NOMO-1 (cell line): ENCODE measurements around the gene POLD3.
"Not testable (repeated sequence)": the region's sequence is repeated elsewhere in the genome, so short reads cannot be mapped to it uniquely, and the experiment has no call there.

Source experiments
- DNase-seq, 2 experiments: peaks; one replicate each; lab custom pipeline; 2025; ENCODE audit not compliant: unreplicated experiment in 2 of 2; lab: John Stamatoyannopoulos, UW

The POLD3 gene

DNA sequence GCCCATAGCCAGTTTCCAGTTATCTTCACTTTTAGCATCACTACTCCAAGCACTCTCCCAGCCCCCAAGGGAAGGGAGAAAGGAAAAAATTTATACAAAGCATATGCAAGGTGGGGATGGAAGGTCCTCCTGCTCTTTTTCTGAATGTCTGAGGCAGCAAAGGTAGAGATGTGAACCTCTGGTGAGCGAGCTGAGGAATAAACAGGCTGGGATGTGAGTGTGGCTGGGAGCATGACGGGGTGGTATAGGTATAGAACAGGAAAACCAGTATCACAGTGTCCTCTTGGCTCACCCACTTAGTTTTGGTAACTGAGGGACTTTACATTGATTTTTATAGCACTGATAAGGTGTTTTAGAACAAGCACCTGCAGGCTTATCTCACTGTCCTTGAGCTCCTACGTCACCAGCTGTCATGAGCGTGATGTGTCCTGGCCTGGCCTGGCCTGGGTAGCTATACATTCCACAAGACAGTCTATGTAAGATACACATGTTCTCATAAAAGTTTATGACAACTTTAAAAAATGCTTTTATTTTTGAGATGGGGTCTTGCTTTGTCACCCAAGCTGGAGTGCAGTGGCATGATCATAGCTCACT is 10.3 kb upstream of the POLD3 start:
- no peak for DNase-seq

DNA sequence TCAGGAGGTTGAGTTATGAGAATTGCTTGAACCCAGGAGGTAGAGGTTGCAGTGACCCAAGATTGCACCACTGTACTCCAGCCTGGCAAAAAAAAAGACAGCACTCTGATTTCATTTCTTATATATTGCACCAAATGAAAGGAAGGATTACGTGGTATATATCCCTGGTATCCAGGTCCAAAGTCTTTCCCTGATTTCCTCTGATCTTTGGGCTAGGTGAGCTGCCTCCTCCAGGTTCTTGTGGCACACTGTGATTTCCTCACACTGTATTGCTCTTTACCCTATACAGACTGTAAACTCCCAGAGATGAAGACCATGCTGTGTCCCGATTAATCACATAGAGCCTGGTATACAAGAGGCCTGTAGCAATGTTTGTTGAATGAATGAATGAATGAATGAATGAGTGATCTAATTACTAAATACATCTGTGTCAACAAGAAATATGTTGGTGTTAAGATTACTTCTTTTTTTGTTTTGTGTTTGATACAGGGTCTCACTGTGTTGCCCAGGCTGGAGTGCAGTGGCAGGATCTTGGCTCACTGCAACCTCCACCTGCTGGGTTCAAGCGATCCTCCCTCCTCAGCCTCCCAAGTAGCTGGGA is 9.3 kb upstream of the POLD3 start:
- no peak for DNase-seq

DNA sequence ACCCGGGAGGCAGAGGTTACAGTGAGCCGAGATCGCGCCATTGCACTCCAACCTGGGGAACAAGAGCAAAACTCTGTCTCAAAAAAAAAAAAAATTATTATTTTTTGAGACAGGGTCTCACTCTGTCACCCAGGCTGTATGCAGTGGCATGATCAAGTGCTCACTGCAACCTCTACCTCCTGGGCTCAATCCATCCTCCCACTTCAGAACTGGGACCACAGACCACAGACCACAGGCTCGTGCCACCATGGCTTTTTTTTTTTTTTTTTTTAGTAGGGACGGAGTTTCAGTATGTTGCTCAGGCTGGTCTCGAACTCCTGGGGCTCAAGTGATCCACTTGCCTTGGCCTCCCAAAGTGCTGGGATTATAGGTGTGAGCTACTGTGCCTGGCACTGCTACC is 1.9 kb upstream of the POLD3 start:
- DNase-seq, result not testable (repeated sequence)

DNA sequence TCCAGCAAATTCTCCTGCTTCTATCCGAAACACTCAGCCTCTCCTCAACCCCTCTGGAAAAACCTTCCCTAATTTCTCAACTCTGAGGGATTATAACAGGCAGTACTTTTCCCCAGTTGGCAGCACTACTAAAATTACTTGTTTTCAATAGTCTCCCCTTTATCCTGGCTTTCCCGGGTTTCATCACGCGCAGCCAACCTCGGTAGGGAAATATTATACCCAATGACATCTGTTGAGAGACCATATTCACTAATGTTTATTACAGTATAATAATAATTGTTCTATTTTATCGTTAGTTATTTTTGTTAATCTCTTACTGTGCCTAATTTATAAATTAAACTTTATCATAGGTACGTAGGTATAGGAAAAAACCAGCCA is 330 bp upstream of the POLD3 start:
- no peak for DNase-seq

DNA sequence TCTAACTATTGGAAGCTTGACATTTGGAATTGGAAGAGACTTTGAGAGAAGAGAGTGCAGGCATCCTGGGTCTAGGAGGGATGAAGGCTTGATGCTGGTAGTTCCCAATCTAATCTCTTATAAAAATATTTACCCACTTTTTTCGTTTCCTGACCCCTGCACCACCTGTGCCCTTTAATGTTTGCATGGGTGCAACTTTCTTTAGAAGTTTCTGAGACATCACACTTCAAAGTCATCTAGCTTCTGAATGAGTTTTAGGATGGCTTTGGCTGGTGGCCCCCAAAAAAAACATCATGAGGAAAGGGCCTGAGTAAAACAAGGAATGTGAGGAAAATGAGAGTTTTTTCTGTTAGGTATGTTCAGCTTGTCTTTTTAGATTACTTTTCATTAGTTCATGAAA is 1.1 kb downstream of the POLD3 start:
- no peak for DNase-seq

DNA sequence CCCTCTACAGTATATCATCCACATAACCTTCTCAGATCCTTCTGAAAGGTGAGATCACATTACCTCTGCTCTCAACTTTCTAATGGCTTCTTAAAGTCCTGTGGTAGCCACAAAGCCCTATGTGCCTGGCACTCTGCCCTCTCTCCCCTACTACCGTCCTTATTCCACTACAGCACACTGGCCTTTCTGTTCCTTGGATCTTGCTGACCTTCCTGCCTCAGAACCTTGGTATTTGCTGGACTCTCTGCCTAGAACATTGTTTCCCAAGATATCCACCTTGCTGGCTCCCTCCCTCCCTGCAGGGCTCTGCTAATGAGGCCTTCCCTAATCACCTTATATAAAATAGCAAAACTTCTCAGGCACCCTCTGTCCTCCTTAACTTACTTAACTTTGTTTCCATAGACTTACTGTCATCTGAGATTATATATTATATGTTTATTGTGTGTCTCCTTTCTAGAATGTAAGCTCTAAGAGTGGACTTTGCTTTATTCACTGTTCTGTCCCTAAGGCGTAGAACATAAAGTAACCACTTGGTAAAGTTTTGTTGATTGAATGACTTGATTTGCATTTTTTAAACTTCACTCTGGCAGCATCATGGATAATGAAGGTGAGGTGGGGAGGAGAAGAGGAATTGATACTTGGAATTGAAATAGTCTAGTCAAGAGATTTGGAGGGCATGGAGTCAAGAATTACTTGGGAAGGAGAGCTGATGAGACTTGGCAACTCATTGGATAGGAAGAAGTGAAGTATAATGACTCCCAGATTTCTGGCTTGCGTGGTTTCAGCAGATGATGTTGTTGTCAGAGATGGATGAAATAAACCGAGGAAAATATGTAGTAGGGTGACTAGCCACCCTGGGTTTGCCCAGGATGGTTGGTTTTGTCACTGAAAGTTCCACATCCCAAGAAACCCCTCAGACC is 10.5 kb downstream of the POLD3 start:
- DNase-seq, result no peak

DNA sequence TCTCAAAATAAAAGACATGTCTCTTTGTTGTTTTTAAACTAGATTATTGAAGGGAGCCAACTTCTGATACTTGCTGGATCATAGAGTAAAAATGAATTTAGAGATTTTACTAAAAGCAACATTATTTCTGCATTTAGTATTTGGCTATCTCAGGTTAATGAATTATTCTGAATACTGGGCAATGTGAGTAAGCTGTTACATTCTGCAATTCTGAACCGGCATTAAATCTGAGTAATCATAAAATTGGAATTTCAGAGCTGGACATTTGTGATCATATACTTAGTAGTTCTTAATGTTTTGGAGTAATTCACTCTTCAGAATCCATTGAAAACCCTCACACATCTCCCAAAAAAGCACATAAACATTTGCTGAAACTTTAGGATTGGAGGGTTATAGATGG is 11.5 kb downstream of the POLD3 start:
- no peak for DNase-seq

DNA sequence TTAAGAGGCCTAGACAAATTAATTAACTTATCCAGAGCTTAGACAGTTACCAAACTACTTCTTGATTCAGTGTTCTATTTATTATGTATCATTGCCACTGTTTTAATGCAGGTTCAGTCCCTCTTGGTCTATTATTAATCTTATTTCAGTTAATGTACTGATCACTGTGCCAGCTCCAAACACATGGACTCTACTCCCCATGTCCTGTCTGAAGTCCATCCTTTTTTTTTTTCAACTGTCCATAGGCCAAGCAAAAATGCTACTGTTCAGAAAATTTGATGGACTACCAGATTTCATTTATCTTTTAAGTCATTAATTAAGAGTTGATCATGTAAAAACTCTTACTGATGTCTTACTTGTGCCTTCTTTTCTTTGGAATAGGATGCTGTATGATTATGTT is 11.9 kb downstream of the POLD3 start:
- DNase-seq, result no peak

DNA sequence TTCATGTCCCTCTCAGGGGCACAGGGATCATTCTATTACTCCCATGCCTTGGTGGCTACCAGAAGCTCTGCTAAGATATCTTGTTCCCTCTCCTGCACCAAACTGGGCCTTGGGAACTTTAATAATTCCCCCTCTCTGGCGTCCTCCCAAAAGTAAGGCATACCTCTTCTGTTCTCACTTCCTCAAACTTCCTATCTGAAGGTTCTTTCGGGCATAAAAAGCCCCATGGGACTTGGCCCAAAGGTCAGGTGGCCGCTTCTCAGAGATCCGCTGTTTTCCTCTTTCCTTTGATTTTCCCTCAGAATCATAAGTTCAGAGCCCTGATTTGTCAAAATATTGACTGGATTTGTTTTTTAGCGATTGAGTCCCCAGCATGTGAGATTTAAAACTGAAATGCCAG is 13.0 kb downstream of the POLD3 start:
- DNase-seq, result no peak

DNA sequence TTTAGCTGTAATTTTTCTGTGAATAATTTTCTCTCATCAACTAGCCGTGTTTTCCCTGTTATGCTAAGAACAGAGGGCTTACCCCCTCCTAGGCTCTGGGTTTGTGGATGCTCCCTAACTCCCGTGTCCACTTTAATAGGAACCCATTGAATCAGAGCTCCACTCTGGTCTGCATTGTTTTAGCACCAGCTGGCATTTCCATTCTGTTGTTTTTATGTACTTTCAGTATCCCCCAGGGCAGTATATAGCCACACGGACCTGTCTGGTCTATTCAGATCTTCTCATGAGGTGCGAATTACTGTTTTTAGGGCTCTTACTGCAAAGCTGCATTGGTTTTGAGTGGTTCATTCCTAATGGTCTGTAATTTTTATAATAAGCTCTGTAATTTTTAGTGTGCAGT is 16.0 kb downstream of the POLD3 start:
- DNase-seq, result no peak

DNA sequence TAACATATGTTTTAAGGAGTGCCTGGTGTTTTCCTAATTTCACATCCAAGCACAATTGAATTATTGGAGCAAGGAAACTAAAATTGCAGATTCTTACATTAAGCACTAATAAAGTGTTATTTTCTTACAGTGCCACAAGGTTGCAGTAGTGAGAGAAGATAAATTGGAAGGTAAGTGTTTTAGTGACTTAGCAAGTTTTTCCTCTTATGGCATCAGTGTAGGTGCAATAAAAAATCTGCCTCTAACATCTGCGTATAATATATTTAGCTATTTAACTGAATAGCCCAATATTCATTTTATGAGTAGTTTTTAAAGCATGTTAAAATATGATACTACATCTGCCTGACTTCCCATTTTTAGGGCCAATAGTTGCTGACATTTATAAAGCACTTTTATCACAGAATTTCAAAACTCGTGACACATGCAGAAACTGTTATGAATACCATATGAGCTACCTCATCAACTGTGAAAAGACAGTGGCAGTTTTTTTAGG is 19.0 kb downstream of the POLD3 start:
- DNase-seq, result peak in 1 of 2 experiments; percentile 6

DNA sequence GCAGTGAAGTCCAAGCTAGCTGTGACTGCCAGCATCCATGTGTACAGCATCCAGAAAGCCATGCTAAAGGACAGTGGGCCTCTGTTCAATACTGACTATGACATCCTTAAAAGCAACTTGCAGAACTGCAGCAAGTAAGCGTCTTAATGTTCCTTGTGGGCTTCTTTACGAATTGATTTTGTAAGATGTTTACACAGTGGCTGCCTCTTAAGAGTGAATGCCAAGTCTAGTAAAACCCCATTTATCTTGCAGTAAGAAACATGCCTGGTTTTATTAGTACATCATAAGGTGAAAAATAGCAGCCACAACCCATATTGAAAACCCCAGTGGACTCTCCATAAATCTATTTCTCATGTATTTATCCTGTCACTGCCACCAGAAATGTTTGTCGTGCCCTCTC is 20.5 kb downstream of the POLD3 start:
- no peak for DNase-seq

DNA sequence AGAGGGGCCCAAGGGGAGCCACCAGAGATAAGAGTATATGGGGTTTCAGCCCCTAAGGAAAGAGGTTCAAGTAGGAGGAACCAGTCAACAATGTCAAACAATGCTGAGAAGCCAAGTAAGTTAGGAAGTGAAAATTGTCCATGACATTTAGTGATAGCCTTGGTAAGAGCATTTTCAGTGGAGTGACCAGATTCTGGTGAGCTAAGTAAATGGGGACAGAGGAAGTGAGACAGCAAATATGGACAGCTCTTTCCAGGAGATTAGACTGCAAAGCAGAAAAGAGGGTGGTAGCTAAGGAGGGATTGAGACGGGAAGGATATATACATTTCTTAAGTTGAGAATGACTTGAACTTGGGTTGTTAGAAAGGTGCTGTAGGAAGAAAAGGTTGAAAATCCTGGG is 22.9 kb downstream of the POLD3 start:
- no peak for DNase-seq

DNA sequence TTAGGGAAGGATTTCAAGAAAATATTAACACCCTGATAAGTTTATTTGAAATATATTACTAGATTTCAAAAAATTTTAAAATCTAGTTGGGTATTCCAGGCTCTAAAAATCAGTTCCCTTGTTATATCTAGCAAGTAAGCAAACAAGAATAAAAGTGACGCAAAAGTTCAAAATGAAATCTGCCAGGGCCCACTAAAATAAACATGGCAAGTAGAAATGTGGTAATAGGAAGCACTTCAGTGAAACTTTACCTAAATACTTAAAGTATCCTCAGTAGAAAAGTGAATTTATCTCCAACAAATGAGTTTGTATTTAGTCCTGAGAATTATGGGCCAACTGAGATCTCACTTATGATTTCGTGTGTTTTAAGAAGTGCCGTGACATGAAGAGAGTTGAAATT is 23.6 kb downstream of the POLD3 start:
- DNase-seq, result no peak

DNA sequence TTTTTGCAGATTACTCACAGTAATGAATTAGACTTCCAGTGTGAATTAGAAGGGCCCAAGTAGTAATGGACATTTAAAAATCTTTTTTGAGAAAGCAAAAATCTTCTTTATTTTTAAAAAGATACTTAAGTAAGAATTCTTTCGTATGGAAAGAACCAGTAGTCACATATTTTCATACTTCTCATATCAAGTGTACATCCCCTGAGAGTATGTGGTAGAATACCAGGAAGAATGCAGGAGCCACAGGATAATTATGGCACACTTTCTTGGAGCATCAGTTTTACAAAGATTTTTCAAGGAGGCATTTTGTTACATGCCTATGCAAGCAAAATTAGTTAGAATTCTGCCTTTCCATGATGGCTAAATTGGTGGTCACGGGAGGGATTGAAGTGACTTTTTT is 28.1 kb downstream of the POLD3 start:
- no peak for DNase-seq

DNA sequence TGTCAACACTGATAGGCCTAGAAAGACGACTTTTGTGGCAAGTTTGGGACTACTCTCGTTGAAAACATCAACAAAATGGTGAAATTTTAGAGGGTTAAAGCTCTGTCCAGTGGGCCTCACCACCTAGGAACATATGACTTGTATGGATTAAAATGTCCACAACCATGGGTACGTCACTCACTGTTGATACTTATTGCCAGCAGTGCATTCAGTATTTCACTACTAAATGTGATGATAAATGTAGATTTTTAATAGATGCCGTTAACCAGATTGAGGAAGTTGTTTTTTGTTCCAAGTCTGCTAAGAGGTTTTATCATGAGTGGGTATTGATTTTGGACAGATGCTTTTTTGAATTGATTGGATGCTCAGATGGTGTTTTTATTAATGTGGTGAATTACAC is 33.7 kb downstream of the POLD3 start:
- DNase-seq, result no peak

DNA sequence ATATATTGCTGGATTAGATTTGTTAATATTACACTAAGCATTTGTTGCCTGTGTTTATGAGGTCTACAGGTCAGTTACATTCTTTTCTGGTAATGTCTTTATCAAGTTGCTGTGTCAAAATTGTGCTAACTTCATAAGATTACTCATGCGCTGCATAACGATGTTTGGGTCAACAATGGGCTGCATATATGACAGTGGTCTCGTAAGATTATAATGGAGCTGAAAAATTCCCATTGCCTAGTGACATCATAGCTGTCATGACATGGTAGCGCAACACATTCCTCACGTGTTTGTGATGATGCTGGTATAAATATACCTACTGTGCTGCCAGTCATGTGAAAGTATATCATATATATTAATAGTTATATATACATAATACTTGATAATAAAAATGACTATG is 34.2 kb downstream of the POLD3 start:
- no peak for DNase-seq

DNA sequence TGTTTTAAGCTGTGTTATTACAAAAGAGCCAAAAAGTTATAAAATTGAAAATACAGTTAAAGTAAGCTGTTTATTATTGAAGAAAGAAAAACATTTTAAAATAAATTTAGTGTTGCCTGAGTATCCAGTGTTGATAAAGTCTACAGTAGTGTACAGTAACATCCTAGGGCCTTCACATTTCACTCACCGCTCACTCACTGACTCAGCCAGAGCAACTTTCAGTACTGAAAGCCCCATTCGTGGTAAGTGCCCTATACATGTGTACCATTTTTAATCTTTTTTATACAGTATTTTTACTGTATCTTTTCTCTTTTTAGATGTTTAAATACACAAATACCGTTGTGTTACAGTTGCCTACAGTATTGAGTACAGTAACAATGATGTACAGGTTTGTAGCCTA is 35.0 kb downstream of the POLD3 start:
- DNase-seq, result no peak

DNA sequence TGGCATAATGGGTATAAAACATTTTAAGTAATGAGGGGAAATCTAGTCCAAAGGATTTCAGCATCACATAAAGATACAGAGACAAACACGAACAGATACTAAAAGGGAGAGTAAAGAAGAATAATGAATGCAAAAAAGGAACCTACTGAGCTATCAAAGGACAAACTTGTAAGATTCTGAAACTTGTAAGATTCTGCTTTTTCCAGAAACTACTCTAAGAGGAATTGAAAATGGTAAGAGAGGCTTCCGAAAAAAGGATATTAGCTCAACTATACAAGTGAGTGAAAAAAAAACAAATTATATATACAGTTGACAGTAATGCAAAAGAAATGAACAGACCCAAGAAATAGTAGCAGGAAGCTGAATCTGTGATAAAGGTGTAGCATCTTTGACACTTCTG is 37.7 kb downstream of the POLD3 start:
- DNase-seq, result peak in 1 of 2 experiments; percentile 7

DNA sequence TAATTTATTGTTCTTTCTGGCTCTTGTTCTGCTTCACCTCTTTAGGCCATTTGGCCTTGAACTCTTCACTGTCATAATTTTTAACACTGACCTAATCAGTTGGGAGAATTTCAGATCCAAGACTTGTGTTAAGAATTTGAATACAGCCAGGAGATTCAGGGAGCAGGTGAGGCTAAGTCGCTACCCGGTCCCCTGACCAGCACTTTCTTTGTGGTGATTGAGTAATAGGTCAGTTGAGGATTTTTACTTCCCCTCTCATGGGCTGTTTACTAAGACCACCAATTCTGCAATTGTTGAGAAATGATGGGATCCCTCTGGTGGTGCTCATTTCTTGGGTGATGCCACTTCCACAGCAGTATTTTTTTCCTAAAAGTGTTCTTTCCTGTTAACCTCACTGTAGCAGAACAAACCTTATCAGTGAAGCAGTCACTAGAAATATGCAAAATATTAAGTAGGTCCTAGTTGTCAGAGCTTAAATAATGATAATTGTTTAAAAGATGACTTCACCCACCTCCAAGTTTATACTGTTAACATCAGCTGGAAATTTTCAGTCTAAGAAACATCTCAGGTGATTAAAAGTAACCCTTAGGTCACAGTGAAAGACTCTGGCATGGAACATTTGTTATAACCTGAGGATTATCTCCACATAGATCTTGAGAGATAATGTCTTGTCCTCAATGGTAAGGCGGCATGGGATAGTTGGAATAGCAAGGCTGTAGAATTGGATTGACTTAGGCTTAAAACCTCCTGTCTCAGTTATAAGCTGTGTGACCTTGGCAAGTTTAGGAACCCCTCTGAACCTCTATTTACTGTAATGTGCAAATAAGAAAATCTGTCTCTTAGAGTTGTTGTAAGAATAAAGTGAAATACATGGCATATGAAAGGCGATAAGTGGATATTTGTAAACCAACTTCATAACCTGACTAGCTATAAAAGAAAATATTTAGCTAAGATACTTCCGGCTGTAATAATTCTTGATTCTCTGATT is 41.3 kb downstream of the POLD3 start:
- DNase-seq, result no peak

DNA sequence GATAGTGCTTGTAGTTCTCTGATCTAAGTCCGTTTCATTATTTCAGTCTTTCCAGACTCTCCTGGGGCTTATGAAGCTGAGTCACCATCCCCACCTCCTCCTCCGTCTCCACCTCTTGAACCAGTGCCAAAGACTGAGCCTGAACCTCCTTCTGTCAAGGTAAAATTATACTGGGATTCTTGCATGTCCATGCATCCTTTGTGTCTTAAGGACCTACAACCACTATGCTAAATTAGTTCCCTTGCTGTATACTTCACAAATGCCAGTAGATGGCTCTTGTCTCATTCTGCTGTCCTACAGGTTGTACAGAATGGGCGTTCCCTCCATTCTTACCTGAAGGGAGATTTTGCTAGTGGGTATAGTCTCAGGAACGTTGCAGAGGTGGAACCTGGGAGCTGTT is 42.2 kb downstream of the POLD3 start:
- DNase-seq, result no peak
